HG02571 (cell line): ENCODE results near the gene COL11A2.
"Not testable (repeated sequence)": the region's sequence is repeated elsewhere in the genome, so short reads cannot be mapped to it uniquely, and the experiment has no call there.

Source experiments
- ATAC-seq: cut with Tn5 transposase; IDR thresholded peaks from one replicate; pipeline ENCODE4 v1.9.1; 2021; ENCODE audit warnings: mild to moderate bottlenecking, moderate library complexity; ENCODE audit not compliant: unreplicated experiment

Gene COL11A2

DNA sequence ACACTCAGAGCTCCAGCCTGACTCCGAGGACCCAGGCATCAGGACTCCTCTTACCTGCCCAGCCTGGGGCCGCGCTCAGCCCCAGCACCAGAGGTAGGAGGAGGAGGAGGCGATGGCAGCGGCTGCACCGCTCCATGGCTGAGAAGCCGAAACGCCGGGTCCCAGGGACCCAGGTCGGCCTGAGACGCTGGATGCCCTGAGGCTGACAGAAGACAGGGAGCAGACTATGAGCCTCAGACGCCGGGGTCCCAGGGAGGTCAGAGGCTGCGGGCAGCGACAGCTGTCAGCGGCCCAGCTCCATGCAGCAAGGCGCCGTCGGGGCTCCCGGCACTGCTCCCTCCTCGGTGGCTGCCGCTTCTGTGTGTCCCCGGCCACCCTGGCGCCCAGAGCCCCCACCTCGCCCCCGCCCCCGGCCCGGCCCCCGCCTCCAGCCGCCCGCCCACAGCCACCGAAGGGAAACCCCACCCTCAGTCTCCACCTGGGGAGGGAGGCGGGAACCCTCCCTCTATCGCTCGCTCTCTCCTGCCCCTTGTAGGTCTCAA is at the start of gene COL11A2:
COL11A2 (minus strand) TSS at position 363 of the 542 bp plus-strand sequence; CDS start at position 136, 227 bp downstream.
- ATAC-seq = no peak

DNA sequence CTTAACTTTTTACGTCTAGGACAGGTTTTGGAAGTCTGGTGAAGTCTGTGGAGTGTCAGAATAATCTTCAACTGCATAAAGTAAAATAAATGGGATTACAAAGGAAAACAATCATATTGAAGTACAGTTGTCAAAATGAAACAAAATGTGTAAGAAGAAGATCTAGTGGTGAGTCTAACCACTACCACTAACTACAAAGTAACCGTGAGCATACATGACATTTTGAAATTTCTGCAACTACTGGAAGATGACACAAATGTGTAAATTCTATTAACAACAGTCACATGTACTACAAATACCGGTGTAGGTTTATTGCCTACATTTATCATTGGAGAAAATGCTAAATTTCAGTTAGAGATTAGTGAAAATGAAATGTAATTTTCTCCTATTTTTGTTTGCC is 49.7 kb upstream of the COL11A2 start:
- no peak for ATAC-seq

DNA sequence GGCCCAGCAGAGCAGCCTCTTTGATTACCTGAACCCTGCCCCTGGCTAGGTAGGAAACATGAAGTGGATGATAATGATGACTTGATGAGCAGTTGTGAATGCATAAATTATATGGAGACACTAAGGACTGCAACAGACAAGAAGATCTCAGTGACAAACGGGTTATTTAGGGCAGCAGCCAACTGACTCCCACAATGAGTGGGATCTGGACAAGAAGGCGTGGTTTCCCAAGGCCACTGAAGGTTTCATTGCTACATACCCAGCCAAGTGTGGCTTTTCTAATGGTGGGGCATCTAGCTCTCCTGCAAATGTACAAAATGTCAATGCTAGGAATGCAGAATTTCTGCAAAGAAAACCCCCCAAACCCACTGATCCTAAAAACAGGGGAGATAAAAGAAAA is 45.5 kb upstream of the COL11A2 start:
- no peak for ATAC-seq

DNA sequence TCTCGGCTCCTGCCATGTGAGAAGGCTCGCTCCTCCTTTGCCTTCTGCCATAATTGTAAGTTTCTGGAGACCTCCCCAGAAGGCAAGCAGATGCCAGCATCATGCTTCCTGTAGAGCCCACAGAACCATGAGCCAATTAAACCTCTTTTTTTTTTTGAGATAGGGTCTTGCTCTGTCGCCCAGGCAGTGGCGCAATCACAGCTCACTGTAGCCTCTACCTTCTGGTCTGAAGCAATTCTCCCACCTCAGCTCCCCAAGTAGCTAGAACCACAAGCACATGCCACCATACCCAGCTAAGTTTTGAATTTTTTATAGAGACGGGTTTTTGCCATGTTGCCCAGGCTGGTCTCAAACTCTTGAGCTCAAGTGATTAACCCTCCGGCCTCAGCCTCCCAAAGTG is 44.6 kb upstream of the COL11A2 start:
- no peak for ATAC-seq

DNA sequence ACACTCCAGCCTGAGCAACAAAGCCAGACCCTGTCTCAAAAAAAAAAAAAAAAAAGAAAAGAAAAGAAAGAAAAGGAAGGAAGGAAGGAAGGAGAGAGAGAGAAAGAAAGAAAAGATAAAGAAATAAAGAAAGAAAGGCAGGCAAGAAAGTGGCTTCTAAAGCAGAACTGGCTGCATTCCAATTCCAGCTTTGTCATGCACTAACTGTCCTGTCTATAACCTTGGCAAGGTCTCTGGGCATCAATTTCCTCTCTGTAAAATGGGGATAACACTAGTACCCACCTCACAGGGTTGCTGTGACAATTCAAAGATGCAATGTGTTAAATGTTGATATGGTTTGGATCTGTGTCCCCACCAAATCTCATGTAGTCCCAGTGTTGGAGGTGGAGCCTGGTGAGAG is 44.1 kb upstream of the COL11A2 start:
- no peak for ATAC-seq

DNA sequence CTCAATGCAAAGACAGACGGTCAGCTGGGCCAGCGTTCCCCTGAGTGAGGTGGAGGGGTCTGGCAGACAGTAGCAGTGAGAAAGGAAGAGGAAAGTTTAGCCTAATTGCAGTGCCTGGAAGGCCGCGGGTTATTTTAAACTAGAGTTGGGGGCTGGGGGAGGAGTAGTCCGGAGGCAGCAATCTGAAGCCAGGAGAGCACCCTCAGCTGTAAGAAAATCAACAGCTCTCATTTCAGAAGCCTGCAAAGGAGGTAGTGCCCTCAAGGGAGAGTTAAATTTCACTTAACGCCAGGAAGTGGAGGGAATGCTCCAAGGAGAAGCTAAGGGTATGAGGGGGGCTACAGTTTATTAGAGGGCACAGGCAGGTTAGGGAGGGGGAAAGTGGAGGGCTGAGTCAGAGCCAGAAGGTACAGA is 43.0 kb upstream of the COL11A2 start:
- ATAC-seq = no peak

DNA sequence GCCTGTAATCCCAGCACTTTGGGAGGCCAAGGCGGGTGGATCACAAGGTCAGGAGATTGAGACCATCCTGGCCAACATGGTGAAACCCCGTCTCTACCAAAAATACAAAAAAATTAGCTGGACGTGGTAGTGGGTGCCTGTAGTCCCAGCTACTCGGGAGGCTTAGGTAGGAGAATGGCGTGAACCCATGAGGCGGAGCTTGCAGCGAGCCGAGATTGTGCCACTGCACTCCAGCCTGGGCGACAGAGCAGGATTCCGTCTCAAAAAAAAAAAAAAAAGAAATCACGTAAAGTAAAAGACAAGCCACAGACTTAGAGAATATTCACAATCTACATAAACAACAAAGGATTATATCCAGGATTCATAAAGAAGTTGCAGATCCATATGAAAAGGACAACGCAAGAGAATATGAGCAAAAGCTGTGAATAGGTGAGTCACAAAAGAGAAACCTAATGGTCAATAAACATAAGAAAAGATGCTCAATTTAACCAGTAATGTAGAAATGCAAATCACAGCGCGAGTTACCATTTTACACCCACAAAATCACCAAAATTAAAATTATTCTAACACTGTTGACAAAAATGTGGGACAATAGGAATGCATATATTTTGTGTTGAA is 34.3 kb upstream of the COL11A2 start:
- ATAC-seq = not testable (repeated sequence)

DNA sequence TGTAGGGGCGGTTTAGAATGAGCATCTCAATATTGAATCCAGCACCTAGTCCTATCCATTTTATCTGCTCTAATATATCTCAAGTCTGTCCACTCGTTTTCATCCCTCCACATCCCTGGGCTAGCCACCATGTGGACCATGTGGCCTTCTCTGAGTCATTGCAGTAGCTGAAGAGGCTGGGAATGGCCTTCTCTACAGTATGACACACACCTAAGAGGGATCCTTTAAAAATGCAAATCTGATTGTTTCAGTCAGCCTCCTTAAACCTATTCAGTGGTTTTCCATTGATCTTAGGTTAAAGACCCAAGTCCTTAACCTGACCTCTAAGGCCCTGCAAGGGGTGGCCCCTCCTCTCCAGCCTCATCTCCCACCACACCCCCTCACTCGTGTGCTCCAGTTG is 25.4 kb upstream of the COL11A2 start:
- no peak for ATAC-seq

DNA sequence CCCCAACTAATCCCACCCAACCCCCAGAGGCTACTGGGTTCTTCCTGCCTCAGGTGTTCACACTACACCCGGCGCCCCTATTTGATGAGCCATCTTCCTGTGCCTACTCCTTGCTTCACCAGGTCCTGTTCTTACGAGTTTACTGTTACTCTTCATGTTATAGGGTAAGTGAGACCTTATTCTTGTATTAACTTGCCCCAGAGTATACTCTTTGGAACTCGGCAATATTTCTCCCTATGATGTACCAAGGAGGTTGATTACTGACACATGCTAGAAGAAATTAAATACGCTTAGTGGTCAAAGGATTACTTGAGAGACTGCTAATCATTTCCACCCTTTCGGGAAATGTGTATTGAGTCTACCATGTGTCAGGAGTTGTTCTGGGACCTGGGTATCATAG is 25.0 kb upstream of the COL11A2 start:
- ATAC-seq = no peak

DNA sequence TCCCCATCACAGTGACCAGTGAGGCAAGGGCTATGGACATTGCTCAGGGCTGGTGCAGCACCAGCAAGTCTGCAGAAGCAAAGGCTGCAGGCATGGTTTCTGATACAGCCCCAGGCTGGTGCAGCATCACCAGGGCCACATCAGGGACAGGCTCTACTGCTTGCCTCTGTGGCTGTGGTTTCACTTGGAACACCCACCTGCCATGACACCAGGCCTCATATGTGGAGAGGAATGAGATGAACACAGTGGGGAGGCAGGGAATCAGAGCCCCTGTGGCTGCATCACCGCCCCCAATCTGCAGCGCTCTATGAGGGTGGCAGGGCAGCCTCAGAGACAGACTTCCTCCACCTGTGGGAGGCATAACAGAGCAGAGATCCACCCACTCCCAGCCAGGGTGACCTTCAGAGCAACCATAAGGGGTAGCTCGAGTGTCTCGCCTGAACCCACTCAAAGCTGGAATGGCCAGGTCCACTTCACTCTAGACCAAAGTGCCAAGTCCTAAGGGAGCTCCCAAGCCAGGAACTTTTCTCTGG is 23.9 kb upstream of the COL11A2 start:
- ATAC-seq = no peak

DNA sequence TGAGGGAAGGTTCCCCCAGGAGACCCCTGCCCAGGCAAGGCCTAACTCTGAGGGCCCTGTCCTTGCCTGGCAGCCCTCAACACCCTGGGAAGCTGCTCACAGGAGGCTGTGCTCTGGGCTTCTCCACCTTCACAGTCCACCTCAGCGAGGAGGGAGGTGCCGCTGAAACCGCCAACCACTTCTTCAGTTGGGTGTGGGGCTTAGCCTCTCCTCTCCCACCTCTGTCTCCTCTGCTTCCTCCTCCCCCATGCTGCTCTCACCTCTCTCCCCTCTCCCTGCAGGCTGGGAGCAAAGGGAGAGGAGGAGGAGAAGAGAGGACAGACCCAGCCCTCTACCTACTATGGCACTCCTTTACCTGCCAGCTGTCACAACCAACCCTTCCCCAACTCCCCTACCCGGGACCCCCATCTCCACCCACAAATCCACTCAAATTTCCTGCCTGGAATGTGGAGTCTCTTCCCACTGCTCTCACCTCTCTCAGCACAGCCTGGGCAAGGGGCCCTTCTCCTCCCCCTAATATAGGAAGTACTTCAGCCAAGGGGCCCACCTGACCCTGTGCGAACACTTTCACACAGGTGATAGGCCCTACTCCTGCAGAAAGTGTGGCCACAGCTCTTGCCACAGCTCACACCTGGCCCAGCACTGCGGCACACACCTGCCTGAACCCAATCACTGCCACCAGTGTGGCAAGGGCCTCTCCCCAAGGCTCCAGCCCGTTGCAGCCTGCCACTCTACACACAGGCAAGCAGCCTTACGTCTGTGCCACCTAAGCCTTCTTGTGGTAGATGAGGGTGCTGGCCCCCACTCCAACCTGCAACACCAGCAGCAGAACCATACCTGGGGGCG is 23.2 kb upstream of the COL11A2 start:
- ATAC-seq = no peak

DNA sequence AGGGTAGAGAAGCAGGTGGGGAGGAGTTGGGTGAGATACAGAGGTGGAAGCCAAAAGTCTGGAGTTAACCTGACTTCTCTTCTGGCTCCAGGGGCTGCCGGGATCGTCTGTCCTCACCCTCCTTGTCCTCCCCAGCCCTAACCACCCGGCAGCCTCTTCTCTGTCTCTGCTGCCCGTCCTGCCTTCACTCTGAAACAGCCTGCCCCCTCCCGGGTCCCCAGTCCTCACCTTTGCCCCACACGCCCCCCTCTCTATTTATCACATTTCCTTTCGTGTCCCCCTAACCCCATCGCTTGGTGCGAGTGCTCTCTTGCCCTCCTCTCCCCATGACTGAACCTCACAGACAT is 21.7 kb upstream of the COL11A2 start:
- no peak for ATAC-seq

DNA sequence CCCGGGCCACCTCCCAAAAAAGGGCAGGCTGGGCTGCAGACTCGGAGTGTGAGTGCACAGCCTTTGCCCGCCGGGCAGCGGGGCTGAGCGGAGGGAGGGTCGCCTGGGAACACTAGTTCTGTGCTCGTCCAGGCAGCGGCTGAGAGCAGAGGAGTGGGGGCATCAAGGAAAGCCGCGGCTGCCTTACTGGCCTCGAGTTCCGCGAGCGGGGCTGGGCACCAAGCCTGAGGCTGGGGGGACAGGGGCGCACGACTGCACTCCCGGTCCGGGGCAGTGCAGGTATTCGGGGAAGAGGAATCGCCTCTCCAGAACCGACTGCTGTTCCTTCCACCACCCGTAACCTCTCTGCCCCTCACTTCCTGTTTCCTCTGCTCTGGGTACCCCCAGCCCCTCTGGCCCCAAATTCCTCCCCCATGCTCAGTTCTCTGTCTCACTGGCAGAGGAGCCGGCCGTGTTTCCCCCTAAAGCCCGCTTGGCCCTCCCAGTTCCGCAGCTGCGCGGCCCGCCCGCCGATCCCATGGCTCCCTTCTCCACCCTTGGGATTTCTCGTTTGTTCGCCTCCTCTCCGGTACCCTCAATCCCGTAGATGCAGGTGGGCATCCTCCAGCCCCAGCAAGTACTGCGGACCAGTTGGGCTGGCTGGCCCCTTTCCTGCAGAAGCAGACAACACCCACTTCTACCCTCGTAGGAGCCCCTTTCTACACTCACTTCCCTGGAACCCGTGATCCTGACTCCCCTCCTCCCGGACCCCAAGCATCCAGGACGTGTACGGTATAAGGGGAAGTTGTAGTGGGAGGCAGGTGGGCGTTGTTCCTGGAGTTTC is 21.1 kb upstream of the COL11A2 start:
- ATAC-seq = no peak

DNA sequence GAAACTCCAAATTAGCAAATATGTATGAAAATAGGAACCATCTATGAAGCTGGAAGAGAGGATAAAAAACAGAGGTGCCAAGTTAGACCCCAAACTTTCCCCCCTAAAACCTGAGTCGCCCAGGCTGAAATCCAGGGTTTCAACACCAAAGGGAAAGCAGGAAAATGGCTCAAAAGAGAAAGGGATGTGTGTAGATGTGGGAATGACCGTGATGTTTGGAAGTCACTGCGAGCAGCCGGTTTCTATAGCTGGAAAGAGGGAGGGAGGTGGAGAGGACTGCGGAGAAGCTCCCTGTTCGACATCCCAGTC is 20.5 kb upstream of the COL11A2 start:
- ATAC-seq = no peak

DNA sequence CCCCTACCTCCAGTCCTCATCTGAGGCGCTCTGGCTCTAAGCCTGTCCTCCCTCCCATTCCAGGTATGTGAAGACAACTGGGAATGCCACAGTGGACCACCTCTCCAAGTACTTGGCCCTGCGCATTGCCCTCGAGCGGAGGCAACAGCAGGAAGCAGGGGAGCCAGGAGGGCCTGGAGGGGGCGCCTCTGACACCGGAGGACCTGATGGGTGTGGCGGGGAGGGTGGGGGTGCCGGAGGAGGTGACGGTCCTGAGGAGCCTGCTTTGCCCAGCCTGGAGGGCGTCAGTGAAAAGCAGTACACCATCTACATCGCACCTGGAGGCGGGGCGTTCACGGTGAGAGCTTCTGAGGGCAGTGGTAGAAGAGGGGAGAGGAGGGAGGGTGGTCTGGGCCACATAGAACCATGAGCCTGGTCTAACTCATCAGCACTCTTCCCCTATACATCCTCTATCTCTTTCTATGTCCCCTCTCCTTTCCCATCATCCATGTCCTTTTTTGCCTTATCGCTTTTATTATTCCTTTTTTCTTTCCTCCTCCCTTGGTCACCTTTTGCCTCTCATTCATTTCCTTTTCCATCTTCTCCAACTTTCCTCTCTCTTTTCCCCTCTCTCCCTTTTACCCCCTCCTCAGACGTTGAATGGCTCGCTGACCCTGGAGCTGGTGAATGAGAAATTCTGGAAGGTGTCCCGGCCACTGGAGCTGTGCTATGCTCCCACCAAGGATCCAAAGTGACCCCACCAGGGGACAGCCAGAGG is 19.6 kb upstream of the COL11A2 start:
- no peak for ATAC-seq

DNA sequence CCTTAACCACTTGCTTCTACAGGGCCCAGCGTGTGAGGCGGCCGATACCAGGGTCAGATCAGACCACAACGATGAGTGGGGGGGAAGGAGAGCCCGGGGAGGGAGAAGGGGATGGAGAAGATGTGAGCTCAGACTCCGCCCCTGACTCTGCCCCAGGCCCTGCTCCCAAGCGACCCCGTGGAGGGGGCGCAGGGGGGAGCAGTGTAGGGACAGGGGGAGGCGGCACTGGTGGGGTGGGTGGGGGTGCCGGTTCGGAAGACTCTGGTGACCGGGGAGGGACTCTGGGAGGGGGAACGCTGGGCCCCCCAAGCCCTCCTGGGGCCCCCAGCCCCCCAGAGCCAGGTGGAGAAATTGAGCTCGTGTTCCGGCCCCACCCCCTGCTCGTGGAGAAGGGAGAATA is 18.9 kb upstream of the COL11A2 start:
- no peak for ATAC-seq

DNA sequence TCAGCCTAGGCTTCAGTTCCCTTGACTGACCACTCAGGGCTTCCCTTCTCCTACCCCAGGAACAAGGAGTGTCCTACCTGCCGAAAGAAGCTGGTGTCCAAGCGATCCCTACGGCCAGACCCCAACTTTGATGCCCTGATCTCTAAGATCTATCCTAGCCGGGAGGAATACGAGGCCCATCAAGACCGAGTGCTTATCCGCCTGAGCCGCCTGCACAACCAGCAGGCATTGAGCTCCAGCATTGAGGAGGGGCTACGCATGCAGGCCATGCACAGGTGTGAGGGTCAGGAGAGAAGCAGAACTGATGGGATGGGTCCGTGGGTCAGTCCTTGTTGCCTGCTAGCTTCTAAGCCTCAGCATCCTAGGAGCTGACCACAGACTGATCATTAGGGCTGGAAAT is 17.6 kb upstream of the COL11A2 start:
- ATAC-seq = no peak

DNA sequence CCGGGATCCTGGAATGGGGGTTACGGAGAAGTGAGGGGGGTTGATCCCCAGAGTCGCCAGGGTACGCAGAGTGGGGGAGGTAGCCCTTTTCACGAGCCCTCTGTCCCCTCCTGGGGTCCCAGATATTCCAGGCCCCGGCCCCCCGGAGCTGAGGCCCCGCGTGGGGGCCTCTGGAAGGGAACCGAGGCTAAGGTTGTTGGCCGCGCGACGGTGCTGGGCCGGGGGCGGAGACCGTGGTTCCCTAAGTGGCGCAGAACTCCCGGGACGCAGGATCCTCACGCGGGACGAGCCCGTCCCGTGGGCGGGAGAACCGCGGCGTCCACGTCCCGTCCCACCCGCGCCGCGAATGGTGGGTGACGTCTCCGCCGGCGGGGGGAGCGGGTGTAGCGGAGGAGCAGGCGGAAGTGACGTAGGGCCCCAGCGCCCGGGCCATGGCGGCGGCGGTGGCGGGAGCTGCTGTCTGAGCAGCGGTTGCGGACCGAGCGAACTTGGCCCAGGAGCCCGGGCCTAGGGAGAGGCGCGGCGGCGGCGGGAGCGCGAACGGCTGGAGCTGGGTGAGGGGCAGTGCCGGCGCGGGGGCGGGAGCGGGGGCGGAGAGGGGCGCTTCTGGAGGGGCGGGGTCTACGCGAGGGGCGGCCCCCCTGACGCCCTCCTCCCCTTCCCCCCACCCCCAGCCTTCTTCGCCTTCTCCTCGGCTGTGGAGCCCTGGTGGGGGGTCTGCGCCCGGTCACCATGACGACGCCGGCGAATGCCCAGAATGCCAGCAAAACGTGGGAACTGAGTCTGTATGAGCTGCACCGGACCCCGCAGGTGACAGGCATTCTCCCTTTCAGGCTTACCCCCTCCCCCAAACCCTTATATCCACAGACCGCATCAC is 16.1 kb upstream of the COL11A2 start, which contains the start of gene RING1:
RING1 (plus strand) TSS at position 410 of the 877 bp plus-strand sequence; CDS start at position 733, 323 bp downstream.
- ATAC-seq = peak; percentile 46

DNA sequence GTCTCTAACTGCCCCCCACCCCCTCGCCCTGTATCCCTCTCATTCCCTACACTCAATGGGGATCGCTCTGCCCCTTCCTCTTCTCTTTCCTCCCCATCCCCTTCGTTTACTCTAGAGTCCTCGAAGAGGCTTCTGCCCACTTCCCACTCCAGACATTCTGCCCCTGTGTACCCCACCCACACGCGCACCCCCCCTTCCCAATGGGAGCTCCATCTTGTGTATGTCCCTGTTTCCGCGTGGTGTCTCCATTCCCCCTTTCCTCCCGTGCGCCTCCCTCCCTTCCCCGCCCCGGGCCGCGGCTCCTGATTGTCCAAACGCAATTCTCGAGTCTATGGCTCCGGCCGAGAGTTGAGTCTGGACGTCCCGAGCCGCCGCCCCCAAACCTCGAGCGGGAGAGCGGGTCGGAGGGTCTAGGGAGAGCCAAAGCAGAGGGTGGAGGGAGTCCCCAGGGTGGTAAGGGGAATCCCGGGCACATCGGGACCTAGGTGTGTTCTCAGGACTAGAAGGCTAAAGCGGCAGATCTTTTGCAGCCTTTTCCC is 15.4 kb upstream of the COL11A2 start:
- ATAC-seq = no peak
